Fibroblast of peridontal ligament (primary cell): Measurements from ENCODE around the gene PNMA6E.
"Not testable (repeated sequence)": the region's sequence is repeated elsewhere in the genome, so short reads cannot be mapped to it uniquely, and the experiment has no call there.

ENCODE experiments used
- DNase-seq: peaks from one replicate; pipeline ENCODE4 v3.0.0-alpha.2; 2010; ENCODE audit errors: extremely low read depth

Gene PNMA6E

GRCh38 chrX:153408221-153408721, 7.1 kb upstream of the PNMA6E start:
- no peak for DNase-seq

- DNase-seq = no peak
Measured at GRCh38 chrX:153407736-153408135, 6.6 kb upstream of the PNMA6E start.

GRCh38 chrX:153406903-153407302, 5.8 kb upstream of the PNMA6E start:
- DNase-seq = no peak

GRCh38 chrX:153406011-153406410, 4.9 kb upstream of the PNMA6E start:
- DNase-seq = no peak

GRCh38 chrX:153405426-153405825, 4.3 kb upstream of the PNMA6E start:
- DNase-seq = no peak

GRCh38 chrX:153404333-153404732, 3.2 kb upstream of the PNMA6E start:
- DNase-seq = not testable (repeated sequence)

GRCh38 chrX:153400146-153401132, 711 bp downstream of the PNMA6E start:
- DNase-seq = no peak

GRCh38 chrX:153398275-153398960, 2.7 kb downstream of the PNMA6E start:
- DNase-seq = no peak

- no peak for DNase-seq
Measured at GRCh38 chrX:153397256-153397960, 3.7 kb downstream of the PNMA6E start.

- DNase-seq = no peak
Measured at GRCh38 chrX:153396320-153397195, 4.6 kb downstream of the PNMA6E start.

GRCh38 chrX:153395613-153396319, 5.4 kb downstream of the PNMA6E start:
- DNase-seq = no peak

- DNase-seq = no peak
Measured at GRCh38 chrX:153394612-153395011, 6.5 kb downstream of the PNMA6E start.

GRCh38 chrX:153392642-153393321, 8.4 kb downstream of the PNMA6E start:
- DNase-seq = no peak

GRCh38 chrX:153389460-153389768, 11.7 kb downstream of the PNMA6E start:
- not testable (repeated sequence) for DNase-seq

GRCh38 chrX:153388722-153389459, 12.3 kb downstream of the PNMA6E start:
- no peak for DNase-seq

- DNase-seq = no peak
Measured at GRCh38 chrX:153387987-153388721, 13.0 kb downstream of the PNMA6E start.

- DNase-seq = no peak
Measured at GRCh38 chrX:153387345-153387744, 13.8 kb downstream of the PNMA6E start.

GRCh38 chrX:153386097-153386496, 15.1 kb downstream of the PNMA6E start:
- DNase-seq = no peak

GRCh38 chrX:153384973-153385372, 16.2 kb downstream of the PNMA6E start:
- DNase-seq = not testable (repeated sequence)
